GM10248 (cell line): Measurements from ENCODE around the gene RXRB.

Experiments
- CTCF ChIA-PET: fragments of 300-600 bp; sonication (Branson Sonifier 250); formaldehyde crosslinking; extraction: SDS; loops from one replicate; lab custom pipeline; 2021; ENCODE audit warnings: antibody characterized with exemption; lab: Yijun Ruan, JAX
- POLR2A ChIA-PET: fragments of 350-650 bp; sonication (Branson Sonifier 250); formaldehyde crosslinking; extraction: SDS; loops from one replicate; lab custom pipeline; 2020; ENCODE audit warnings: antibody characterized with exemption; lab: Yijun Ruan, JAX
- DNase-seq: peaks from one replicate; pipeline ENCODE4 v3.0.0; 2012; ENCODE audit errors: extremely low spot score
- CTCF ChIP-seq: IDR thresholded peaks from 2 replicates; pipeline ENCODE4 v1.5.1; 2012; ENCODE audit warnings: mild to moderate bottlenecking, low read depth; ENCODE audit errors: extremely low read depth, missing control alignments, control extremely low read depth

RXRB gene

DNA sequence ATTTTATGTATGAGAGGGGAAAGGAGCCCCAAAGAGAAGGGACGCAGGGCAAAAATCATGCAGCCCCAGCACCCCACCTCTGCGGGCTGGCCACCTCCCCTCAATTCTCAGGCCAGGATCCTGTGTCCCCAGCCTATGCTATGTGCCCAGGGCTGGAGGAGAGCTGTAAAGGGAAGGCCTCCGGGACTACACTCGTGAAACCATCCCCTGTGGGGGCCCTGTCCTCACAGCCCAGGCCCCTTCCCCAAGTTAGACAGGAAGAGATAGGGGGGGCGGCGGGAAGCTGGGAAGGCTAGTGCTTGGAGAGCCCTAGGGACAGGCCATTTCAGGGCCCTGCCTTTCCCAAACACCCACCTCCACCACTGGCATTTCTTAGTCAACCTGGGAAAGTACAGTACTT lies 6.8 kb downstream of the RXRB start:
- ChIA-PET POLR2A (interaction anchor here (1.6 kb wide), 1 partner anchor 11 kb away, joined by 4 read pairs; the partner anchor contains the start of gene HSD17B8), CTCF (interaction anchor here (1.5 kb wide), 1 partner anchor 55 kb away, joined by 3 read pairs; no protein-coding TSS in a partner anchor)
- DNase-seq, result no peak
- no peak for TF ChIP-seq CTCF

DNA sequence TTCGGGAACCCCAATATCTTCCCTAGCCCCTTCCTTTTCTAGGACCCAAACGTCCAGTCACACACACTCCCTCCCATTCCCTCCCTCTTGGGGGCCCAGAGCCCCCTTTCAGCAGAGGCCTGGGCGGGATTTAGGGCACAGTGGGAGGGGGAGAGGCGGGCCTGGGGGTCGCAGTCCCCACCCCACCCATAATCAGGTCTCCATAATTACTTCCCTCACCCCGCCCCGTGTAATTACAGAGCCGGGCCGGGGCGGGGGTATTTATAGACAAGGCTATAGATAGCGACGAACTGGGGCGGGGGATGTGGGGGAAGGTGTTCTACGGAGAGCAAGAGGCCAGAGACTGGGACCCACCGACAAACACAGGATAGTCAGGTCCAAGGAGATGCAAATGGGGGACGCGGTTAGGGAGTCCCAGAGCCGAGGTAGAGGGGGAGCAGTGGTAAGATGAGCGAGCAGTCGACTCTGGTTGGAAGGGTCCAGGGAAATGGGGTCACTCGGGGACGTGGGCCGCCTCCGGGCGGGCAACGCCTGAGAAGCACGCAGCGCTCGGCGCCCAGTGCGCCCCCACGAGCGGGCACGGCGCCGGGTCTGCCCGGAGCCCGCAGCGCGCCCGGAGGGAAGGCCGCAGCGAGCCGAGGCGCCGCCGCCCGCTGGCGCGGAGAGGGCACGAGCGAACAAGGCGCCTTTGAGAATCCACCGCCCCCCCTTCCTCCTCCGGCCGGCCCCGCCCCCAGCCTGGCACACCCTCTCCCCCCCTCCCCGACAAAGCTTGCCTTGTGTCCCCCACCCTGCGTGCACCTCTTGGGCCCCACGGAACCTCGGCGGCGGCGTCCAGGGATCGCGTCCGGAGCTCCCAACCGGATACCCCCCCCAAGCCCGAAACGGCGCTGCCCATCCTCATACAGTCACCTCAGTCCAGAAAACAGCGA lies 7.5 kb downstream of the RXRB start:
- ChIA-PET CTCF (interaction anchor here (1.5 to 1.8 kb wide), 2 partner anchors 17 to 55 kb away, joined by 3 to 4 read pairs; no protein-coding TSS in a partner anchor), POLR2A (interaction anchor here (1.0 kb wide), 1 partner anchor 12 kb away, joined by 4 read pairs; the partner anchor contains the start of gene HSD17B8)
- no peak for DNase-seq
- no peak for TF ChIP-seq CTCF

DNA sequence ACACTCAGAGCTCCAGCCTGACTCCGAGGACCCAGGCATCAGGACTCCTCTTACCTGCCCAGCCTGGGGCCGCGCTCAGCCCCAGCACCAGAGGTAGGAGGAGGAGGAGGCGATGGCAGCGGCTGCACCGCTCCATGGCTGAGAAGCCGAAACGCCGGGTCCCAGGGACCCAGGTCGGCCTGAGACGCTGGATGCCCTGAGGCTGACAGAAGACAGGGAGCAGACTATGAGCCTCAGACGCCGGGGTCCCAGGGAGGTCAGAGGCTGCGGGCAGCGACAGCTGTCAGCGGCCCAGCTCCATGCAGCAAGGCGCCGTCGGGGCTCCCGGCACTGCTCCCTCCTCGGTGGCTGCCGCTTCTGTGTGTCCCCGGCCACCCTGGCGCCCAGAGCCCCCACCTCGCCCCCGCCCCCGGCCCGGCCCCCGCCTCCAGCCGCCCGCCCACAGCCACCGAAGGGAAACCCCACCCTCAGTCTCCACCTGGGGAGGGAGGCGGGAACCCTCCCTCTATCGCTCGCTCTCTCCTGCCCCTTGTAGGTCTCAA lies 8.3 kb downstream of the RXRB start, which contains the start of gene COL11A2:
TSS of gene COL11A2 (minus strand) at position 363 of the 542 bp plus-strand sequence. CDS start at position 136, 227 bp downstream.
- no peak for TF ChIP-seq CTCF
- POLR2A ChIA-PET, result interaction anchor here (1.0 kb wide), 1 partner anchor 12 kb away, joined by 4 read pairs; the partner anchor contains the start of gene HSD17B8

GRCh38 chr6:33191383-33192104 lies 8.9 kb downstream of the RXRB start:
- no peak for TF ChIP-seq CTCF
- POLR2A ChIA-PET, result interaction anchor here (1.0 kb wide), 1 partner anchor 13 kb away, joined by 4 read pairs; the partner anchor contains the start of gene HSD17B8
- CTCF ChIA-PET, result interaction anchor here (0.8 to 1.8 kb wide), 2 partner anchors 18 to 207 kb away, joined by 3 to 4 read pairs; no protein-coding TSS in a partner anchor
- DNase-seq, result no peak

More for the DNA sequence above, 8.3 kb downstream of the RXRB start, which contains the start of gene COL11A2:
- DNase-seq, result no peak
- CTCF ChIA-PET, result interaction anchor here (0.8 to 1.8 kb wide), 2 partner anchors 18 to 208 kb away, joined by 3 to 4 read pairs; no protein-coding TSS in a partner anchor

DNA sequence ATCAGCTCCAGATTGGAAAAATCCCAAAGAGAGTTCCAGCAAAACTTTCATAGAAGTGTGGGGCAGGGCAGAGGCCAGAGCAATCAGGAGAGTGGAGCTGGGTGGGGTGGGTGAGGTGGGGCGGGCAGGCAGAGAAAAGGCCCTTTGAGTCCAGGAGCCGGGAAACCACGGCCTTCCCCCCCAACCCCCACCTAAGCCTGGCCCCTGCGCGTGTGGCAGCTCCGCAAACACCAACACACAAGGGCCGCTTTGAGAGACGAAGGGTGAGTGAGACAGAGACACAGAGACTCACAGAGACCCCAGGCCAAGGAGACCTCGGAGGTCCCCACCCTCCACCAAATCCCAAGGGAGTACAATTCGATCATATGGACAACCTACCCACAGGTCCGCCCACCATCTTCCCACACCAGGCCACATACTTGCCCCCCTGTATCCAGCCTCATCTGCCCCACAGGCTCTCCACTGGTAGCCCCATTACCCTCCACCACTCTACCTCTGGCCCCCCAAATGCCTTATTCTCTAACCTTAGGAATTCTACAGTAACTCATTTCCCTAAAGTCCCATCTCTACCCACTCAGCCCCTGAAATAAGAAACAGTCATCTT lies 9.9 kb downstream of the RXRB start:
- CTCF ChIA-PET, result interaction anchor here (1.3 to 2.1 kb wide), 3 partner anchors 29 to 58 kb away, joined by 3 to 6 read pairs (median 5); no protein-coding TSS in a partner anchor
- POLR2A ChIA-PET, result no interaction called here
- TF ChIP-seq CTCF, result no peak
- no peak for DNase-seq
